HPDE6-E6E7 (cell line): ENCODE results near the gene RHO.
"Not testable (repeated sequence)": the region's sequence is repeated elsewhere in the genome, so short reads cannot be mapped to it uniquely, and the experiment has no call there.

Experiments used
- DNase-seq: peaks from one replicate; pipeline ENCODE4 v3.0.0; 2011; ENCODE audit warnings: missing footprints; ENCODE audit errors: extremely low spot score

RHO gene

DNA sequence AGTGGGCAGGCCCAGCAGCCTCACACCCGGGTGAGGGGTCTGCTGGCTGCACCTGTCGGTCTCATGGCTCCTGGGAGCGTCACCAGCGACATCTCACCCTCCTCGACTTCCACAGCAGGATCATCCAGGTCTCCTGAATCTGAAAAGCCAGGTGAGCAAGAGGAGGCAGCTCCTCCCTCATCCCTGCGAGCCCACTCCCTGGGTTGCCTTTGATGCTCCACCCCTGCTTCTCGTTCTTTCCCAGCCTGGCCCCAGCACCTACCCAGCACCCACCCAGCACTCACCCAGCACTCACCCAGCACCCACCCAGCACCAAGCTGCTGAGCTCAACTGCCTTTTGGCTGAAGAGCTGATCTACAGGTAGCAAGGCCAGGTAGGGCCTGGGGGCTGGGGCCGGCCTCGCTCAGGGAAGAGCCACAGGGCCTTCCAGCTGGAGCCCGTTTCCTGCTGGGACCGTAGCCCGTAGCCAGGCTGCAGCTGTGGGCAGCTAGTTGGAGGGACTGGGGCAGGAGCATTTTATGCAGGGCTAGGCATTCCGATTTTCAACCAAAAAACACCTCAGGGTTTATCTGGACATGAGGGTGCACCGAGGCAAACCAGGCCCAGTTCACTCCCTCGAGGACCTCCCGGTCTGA is 14.8 kb downstream of the RHO start, which contains the start of gene H1-8:
H1-8 (plus strand) TSS at position 20 of the 635 bp plus-strand sequence; CDS start at position 64, 44 bp downstream.
- no peak for DNase-seq

GRCh38 chr3:129543999-129544398 is 15.6 kb downstream of the RHO start:
- DNase-seq: no peak

DNA sequence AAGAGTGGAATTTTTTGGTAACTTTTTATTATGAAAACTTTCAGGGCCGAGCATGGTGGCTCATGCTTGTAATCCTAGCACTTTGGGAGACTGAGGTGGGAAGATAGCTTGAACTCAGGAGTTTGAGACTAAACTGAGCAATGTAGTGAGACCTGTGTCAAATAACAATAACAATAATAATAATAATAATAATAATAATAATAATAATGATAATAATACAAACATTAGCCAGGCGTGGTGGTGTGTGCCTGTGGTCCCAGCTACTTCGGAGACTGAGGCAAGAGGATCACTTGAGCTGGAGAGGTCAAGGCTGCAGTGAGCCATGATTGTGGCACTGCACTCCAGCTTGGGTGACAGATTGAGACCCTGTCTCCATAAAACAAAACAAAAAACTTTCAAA is 17.5 kb downstream of the RHO start:
- not testable (repeated sequence) for DNase-seq

DNA sequence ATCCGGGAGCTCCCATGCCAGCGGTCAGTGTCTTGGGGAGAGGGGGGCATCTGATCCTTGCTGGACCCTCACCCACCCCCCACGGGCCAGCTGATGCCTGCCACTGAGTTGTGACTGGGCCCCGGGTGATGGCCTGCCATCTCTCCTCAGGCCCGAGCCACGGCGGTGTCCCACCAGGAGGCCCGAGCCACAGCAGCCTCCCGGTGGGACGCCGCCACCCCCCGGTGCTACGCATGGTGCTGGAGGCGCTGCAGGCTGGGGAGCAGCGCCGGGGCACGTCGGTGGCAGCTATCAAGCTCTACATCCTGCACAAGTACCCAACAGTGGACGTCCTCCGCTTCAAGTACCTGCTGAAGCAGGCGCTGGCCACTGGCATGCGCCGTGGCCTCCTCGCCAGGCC is 18.8 kb downstream of the RHO start:
- DNase-seq: no peak

- DNase-seq: no peak
Measured at GRCh38 chr3:129548104-129548965, 19.9 kb downstream of the RHO start.

DNA sequence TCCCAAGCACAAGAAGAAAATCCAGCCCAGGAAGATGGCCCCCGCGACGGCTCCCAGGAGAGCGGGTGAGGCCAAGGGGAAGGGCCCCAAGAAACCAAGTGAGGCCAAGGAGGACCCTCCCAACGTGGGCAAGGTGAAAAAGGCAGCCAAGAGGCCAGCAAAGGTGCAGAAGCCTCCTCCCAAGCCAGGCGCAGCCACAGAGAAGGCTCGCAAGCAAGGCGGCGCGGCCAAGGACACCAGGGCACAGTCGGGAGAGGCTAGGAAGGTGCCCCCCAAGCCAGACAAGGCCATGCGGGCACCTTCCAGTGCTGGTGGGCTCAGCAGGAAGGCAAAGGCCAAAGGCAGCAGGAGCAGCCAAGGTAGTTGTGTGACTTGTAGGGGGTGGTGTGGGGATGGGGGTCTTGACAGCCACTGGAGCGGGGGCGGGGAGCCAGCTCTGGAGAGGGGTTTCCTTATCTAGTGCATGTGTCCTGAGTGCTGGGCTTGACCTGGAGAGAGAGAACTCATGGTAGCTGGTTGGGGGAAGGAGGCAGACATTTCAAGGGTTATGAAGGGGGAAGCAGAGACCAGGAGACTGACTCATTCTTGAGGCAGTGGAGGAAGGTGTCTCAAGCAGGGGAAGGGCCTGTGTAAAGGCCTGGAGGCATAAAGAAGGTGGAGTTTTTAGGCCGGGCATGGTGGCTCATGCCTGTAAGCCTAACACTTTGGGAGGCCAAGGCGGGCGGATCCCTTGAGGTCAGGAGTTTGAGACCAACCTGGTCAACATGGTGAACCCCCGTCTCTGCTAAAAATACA is 20.8 kb downstream of the RHO start:
- peak; percentile 87 for DNase-seq

DNA sequence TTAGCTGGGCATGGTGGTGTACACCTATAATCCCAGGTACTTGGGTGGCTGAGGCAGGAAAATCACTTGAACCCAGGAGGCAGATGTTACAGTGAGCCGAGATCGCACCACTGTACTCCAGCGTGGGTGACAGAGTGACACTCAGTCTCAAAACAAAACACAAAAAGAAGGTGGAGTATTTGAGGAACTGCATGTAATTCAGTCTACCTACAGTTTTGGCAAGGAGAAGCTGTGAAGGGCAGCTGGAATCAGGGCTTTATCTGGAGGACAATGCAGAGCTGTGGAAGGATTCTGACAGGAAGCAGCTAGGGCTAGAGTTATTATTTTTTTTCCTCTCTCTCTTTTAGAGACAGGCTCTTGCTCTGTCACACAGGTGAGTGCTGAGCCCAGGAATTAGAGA is 21.4 kb downstream of the RHO start:
- DNase-seq: no peak

GRCh38 chr3:129552287-129553050 is 24.0 kb downstream of the RHO start:
- no peak for DNase-seq

GRCh38 chr3:129553171-129553570 is 24.7 kb downstream of the RHO start:
- no peak for DNase-seq

DNA sequence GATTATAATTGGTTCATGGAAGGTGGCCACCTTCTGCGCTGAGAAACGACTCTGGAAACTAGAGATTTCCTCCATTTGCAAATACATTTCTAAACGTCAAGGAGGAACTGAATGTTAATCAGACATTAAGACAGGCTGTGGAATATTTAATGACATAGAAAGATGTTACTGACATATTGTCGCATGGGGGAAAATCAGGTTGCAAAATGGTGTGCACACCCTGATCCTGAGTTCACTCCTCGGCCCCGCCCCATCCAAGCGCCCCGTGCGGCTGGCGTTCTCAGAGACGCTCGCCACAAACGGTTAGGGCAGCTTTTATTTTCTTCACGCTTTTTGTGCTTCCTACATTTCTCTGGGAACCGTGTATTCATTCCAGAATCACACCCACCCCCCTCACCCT is 25.3 kb downstream of the RHO start:
- no peak for DNase-seq

DNA sequence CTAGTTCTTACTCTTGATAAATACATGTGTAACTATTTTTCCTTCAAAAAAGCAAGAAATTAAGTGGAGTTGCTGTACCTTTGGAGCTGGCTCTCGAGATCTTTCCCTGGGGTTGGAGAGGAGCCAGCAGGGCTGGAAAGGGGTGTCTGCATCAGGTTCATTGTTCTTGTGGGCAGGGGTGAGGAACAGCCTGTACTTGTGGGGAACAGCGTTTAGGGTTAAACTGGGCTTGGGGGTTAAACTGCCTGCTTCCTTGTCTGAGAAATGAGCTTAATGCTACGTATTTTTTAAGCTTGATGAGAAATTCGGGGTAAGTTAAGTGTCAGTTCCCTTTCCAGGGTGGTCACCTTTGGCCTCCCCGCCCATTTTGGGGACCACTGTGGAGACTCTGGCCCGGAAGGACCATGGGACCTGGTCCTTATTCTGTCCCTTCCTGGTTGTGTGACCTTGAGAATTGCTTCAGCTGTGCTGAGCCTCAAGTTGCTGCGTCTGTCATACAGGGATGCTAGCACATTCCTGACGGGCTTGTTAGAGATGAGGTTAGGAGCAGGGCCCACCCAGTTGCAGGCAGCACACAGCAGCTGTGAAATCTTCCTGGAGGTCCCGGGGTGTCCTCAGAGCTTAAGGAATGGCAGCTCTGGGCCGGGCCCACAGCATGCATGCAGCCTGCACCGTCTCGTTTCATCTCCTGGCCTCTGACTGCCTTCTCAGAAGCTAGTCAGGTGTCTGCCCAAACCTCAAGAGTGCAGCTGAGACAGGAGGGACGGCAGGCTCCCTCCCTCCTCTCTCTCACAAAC is 26.1 kb downstream of the RHO start:
- DNase-seq: no peak

GRCh38 chr3:129555153-129555550 is 26.7 kb downstream of the RHO start:
- DNase-seq: no peak

- DNase-seq: no peak
Measured at GRCh38 chr3:129555616-129556357, 27.3 kb downstream of the RHO start.

DNA sequence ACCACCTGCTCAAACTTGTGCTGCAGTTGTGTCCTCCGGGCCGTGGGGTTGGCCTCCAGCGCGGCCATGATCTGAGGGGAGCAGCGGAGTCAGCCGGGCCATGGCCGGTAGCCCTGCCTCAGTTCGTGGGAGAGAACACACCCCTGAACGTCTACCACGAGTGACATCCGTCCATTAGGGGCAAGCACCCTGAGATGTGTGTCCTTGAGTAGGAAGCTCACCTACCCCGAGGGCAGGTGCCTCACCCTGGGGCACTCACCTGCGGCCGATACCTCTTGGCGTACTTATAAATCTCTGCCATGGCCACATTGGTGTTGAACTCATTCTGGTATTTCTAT is 27.9 kb downstream of the RHO start:
- DNase-seq: no peak

GRCh38 chr3:129556890-129557547 is 28.6 kb downstream of the RHO start:
- no peak for DNase-seq

DNA sequence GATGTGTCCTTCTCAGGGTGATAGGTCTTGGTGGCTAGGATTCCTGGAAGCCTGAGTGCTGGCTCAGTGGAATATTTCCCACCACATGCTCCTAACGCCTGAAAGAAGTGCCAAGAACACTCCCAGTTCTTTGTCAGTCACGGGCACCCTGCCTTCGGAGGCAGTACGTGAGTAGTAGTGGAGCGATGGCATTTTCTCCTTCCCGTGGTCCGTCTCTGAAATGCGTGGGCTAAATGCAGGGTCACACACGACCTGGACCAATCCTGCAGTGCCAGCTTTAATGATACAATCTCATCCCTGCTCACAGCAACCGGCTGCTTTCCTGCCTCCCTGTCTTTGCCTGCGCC is 29.1 kb downstream of the RHO start:
- DNase-seq: no peak

DNA sequence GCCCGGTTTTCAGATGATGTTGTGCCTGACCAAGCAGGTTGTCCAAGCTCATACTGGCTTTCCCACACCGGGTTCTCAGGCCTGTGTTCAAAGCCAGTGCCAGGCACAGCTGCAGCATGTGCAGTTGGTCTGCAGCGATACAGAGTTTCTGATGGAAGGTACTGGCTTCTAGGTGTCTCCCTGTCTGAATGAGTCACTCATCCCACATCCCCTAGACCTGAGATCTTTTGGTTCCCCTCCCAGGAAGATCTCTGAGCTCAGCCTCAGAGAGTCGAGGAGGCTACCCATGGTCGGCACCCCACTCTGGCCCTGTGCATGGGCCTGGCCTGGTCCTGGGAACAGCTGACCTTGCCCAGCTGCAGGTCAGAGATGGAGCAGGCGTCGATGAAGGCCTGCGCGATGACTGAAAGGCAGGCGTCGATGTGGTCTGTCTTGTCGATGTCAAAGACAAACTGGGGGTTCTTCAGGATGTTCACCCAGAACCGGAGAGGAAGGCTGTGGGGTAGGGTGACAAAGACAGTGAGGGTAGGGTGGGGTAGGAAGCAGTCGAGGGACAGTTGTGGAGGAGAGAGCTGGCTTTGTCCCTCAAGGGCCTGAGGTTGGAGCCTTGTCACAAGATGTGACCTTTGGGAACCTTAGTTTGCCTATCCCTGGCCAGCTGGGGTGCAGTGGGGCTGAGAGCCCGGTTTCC is 29.8 kb downstream of the RHO start:
- DNase-seq: no peak

DNA sequence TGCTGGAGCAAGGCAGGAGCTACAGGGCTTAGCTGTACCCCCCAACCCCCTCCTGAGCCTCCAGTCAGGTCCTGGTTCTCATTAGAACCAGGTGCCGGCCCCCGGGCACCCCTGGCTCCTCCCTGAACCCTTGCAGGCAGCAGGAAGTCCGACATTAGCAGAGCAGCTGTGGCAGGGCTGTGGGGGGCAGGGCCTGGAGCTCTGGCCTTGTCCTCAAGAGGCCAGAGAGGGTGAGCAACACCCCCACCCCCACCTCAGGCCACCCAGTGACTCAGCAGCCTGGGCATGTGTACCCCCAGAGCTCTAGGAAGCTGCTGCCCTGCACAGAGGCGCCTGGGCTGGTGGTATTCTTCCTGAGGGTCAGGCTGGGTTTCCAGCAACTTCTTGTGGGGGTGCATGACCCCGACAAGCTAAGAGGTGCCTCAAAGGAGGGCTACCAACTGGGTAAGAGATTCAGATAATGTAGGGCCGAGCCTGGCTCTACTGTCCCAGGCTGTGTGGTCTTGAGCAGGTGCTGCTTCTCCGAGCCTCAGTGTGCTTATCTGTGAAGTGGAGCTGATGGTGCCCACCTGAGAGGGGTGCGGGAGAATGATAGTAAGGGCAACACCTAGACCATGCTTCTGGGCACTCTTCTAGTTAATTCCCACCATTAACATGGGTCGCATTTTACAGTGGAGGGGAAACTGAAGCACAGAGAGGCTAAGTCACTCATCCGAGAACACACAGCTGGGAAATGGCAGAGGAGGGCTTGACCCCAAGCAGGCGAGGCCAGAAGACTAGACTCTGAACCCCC is 30.5 kb downstream of the RHO start:
- DNase-seq: no peak
